ENCODE results near the gene PFN1. TPM values are rescaled to one million over a fixed set of nuclear protein-coding genes. Genes with fewer than 3 reads are reported as not detected.

The PFN1 gene
- total and polyA plus RNA-seq, 9 donors = 201 to 542 (median 323) TPM

DNA sequence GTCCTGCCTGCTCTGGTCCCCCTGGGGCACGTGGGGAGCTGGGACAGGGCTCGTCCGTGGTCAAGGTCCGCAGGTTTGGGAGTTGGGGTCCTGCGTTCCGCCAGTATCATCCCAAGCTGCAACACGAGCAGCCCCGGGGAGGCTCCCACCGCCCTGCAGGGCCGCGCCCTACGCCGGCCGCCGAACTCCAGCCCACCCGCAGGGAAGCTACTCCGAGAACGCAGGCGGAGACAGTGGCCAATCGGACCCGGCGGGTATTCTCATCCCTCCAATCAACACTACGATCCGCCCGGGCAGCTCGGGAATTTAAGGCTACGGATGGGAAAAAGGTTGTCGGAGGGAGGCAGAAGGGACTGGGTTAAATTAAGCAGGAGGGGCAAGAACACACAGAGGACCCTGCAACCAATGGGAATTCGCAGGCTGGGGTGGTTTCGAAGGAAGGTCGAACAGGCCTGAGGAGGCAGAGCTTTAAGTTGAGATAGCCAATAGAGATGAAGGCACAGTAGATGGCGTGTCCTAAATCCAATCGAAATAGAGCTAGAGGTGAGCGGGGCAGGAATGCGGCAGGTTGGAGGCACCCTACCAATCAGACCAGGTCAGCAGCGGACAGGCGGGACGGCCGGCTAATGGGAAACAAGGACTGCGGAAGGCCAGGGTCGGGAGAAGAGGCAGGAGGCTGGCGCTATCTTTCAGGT, 18.7 kb upstream of the PFN1 start:
- Histone ChIP-seq H3K9me3 (no peaks in the 10 kb centered on the region), H3K4me1 (ENCODE audit: insufficient read depth) (peaks cover 8% of the 10 kb centered on the region), H3K4me3 (peak overlapping the region; percentile 81), H3K27me3 (no peaks in the 10 kb centered on the region), H3K36me3 (no peaks in the 10 kb centered on the region), H3K27ac (peak overlapping the region; percentile 67 to 99)
- intact Hi-C loops (cut with DNase I) = no loop called here
- DNase-seq = peak; percentile 95 to 98 (median 97)
- 0 to 1% (median 0%) methylated on average over 42 of the region's 42 CpGs for WGBS, 3 donors
- TF ChIP-seq POLR2A (IDR thresholded peaks at IDR 0.05) (no peak), EP300 (IDR thresholded peaks at IDR 0.05) (no peak)
- TF ChIP-seq, protein P1, sequence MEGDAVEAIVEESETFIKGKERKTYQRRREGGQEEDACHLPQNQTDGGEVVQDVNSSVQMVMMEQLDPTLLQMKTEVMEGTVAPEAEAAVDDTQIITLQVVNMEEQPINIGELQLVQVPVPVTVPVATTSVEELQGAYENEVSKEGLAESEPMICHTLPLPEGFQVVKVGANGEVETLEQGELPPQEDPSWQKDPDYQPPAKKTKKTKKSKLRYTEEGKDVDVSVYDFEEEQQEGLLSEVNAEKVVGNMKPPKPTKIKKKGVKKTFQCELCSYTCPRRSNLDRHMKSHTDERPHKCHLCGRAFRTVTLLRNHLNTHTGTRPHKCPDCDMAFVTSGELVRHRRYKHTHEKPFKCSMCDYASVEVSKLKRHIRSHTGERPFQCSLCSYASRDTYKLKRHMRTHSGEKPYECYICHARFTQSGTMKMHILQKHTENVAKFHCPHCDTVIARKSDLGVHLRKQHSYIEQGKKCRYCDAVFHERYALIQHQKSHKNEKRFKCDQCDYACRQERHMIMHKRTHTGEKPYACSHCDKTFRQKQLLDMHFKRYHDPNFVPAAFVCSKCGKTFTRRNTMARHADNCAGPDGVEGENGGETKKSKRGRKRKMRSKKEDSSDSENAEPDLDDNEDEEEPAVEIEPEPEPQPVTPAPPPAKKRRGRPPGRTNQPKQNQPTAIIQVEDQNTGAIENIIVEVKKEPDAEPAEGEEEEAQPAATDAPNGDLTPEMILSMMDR (IDR thresholded peaks at IDR 0.05) = peak in 1 of 3 donors; percentile 6

DNA sequence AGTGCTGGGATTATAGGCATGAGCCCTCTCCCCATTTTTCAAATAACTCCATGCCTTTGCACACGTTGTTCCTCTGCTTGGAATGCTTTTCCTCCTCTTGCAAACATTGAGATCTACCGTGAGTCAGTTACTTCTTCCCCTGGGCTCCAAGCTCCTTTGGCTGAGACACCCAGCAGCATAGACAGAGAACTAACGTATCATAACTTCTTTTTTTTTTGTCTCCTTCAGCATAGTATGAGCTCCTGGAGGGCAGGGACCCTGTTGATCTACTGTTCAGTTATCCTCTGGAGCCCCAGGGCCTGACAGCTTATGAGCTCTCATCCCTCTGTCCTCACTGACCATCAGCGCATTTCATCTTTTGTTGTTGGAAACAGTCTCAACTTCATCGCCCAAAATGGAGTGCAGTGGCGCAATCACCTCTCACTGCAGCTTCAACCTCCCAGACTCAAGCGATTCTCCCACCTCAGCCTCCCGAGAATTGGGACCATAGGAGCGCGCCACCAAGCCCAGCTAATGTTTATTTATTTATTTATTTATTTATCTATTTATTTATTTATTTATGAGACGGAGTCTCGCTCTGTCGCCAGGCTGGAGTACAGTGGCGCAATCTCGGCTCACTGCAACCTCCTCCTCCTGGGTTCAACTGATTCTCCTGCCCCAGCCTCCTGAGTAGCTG, 17.1 kb upstream of the PFN1 start:
- Histone ChIP-seq H3K4me3 (no peak overlapping the region), H3K27me3 (no peaks in the 10 kb centered on the region), H3K9me3 (no peaks in the 10 kb centered on the region), H3K36me3 (no peaks in the 10 kb centered on the region), H3K27ac (no peak overlapping the region), H3K4me1 (ENCODE audit: insufficient read depth) (peaks cover 8% of the 10 kb centered on the region)
- intact Hi-C loops (cut with DNase I) = no loop called here
- 94 to 96% (median 95%) methylated on average over 15 of the region's 15 CpGs for WGBS, 3 donors
- TF ChIP-seq, protein P1 (IDR thresholded peaks at IDR 0.05) = no peak
- TF ChIP-seq EP300 (IDR thresholded peaks at IDR 0.05) = no peak
- TF ChIP-seq POLR2A (IDR thresholded peaks at IDR 0.05) = no peak
- no peak for DNase-seq

DNA sequence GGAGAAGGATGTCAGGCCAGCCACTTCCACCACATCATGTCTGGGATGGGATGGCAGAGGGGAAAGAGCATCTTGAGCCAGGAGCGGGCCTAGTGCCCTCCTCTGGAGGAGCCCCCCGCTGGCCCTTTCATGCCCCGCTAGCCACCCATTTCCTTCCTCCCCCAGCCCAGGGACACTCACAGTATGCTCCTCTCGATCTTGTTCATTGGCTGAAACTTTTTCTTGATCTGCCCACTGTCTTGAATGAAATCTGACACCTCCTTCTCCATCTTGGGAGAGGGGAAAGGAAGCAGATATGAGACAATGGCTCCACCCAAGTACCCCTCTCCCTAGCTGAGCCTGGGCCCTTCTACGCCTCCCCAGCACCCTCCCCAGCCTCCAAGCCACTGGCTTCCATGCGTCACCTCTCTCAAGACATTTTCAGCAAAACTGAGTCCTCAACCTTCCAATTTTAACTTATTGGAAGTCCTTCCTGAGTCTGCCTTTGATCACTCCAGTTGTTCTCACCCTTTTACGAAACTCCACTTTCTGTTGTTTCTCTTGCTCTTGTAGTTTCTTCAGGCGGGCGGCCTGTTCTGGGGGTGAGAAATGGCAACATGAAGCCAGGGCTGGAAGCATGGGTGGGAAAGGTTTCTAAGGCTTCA, 12.1 kb upstream of the PFN1 start:
- no peak overlapping the region for H3K4me3 ChIP-seq
- H3K27ac ChIP-seq = no peak overlapping the region
- H3K9me3 ChIP-seq = no peaks in the 10 kb centered on the region
- 83 to 87% (median 84%) methylated on average over 9 of the region's 9 CpGs for WGBS, 3 donors
- TF ChIP-seq POLR2A (IDR thresholded peaks at IDR 0.05) (no peak), EP300 (IDR thresholded peaks at IDR 0.05) (no peak)
- TF ChIP-seq, protein P1 (IDR thresholded peaks at IDR 0.05) = no peak
- DNase-seq = no peak
- no peaks in the 10 kb centered on the region for H3K4me1 ChIP-seq (ENCODE audit: insufficient read depth)
- H3K27me3 ChIP-seq = no peaks in the 10 kb centered on the region
- intact Hi-C loops (cut with DNase I) = no loop called here
- H3K36me3 ChIP-seq = no peaks in the 10 kb centered on the region

DNA sequence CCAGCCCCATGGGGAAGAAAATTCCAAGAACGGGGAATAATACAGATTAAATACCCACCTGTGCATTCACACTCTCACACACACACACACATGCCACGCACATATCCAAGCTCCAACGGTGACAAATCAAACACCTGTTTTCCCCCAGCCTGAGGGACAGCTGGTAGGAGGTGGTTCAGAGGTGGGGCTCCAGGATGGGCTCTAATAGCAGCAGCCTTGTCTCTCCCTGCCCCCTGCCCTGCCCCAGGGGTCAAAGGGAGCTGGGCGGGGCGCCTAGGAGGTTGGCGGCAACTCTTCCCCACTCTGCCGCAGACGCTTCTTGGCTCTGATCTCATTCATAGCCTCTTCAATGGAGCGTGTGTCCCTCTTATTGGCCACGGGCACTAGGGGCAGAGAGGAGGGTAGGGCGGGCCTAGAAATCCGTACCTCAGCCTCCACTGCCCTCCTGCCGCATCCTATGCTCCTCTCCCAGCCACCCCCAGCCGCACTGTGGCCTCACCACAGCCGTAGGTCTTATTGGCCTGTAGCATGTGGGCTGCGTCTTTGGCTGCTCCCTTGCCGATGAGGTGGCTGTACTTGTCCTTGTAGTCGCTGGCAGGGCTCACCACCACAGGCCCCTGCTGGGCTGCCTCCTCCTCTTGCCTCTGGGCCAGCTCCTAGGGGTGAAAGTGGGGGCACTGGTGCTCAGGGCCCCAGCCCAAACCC, 11.1 kb upstream of the PFN1 start:
- DNase-seq = no peak
- Histone ChIP-seq H3K27ac (no peak overlapping the region), H3K9me3 (no peaks in the 10 kb centered on the region), H3K36me3 (no peaks in the 10 kb centered on the region), H3K4me1 (ENCODE audit: insufficient read depth) (no peaks in the 10 kb centered on the region), H3K27me3 (no peaks in the 10 kb centered on the region), H3K4me3 (no peak overlapping the region)
- intact Hi-C loops (cut with DNase I) = no loop called here
- no peak for TF ChIP-seq EP300 (IDR thresholded peaks at IDR 0.05)
- TF ChIP-seq, protein P1 (IDR thresholded peaks at IDR 0.05) = no peak
- no peak for TF ChIP-seq POLR2A (IDR thresholded peaks at IDR 0.05)
- 79 to 84% (median 79%) methylated on average over 18 of the region's 18 CpGs for WGBS, 3 donors

Data from ovary (tissue), 9 donors.